ENCODE results near the gene PRR11.
"Not testable (repeated sequence)": the region's sequence is repeated elsewhere in the genome, so short reads cannot be mapped to it uniquely, and the experiment has no call there.

The PRR11 gene

DNA sequence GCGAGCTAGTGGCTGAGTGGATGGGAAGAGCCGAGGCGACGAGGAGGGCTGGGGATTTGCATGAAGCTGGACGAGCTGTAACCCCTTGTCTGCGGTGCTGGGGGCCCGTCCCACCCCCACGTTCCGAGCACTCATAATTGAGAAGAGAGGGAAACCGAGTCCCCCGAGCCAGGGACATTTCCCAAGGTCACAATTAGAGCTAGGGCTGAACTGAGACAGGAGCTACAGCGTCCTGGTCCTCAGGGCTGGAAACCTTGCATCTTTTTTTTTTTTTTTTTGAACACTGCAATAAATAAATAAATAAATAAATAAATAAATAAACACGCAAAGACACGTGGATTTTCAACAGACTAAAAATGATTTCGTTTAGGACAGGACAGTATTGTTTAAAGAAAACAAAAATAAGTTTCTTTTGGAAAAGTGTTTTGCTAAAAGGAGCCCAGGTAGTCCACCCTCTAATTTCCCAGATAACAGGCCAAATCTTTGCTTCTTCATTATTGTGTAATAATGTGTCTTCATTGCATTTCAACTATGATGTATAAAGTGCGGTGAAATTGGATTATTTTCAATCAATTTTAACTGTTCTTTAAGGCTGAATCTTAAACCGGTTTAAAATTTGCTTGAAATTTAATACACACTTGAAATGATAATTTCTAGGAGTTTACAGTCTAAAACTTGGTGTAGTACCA is 65.8 kb downstream of the PRR11 start:
- Histone ChIP-seq H3K9ac (ENCODE audit: low read length) (peak overlapping the region; percentile 86), H3K4me2 (ENCODE audit: low read depth, low read length, poor library complexity, severe bottlenecking) (peak overlapping the region; percentile 90), H3K79me2 (ENCODE audit: insufficient read depth, low read length) (no peaks in the 10 kb centered on the region), H3F3A (ENCODE audit: insufficient read depth) (no peaks in the 10 kb centered on the region; the same call in 1 of the 2 replicates), H3K36me3 (ENCODE audit: low read length) (no peaks in the 10 kb centered on the region), H4K20me1 (ENCODE audit: low read depth, low read length) (no peaks in the 10 kb centered on the region), H3K9me3 (ENCODE audit: insufficient read depth, low read length) (no peaks in the 10 kb centered on the region), H3K9me2 (replicated peaks; ENCODE audit: insufficient read depth, low read length) (no peaks in the 10 kb centered on the region), H2AFZ (ENCODE audit: low read depth, low read length, severe bottlenecking) (peak overlapping the region; percentile 100), H3K27ac (ENCODE audit: low read depth, low read length) (no peak overlapping the region), H3K27me3 (ENCODE audit: low read length) (no peaks in the 10 kb centered on the region), H3K4me3 (ENCODE audit: insufficient read depth, low read length, poor library complexity, severe bottlenecking) (peak overlapping the region; percentile 93)
- no peak for TF ChIP-seq EZH2phosphoT487 (conservative IDR thresholded peaks at IDR 0.05; ENCODE audit: low read length)
- TF ChIP-seq, protein P1, sequence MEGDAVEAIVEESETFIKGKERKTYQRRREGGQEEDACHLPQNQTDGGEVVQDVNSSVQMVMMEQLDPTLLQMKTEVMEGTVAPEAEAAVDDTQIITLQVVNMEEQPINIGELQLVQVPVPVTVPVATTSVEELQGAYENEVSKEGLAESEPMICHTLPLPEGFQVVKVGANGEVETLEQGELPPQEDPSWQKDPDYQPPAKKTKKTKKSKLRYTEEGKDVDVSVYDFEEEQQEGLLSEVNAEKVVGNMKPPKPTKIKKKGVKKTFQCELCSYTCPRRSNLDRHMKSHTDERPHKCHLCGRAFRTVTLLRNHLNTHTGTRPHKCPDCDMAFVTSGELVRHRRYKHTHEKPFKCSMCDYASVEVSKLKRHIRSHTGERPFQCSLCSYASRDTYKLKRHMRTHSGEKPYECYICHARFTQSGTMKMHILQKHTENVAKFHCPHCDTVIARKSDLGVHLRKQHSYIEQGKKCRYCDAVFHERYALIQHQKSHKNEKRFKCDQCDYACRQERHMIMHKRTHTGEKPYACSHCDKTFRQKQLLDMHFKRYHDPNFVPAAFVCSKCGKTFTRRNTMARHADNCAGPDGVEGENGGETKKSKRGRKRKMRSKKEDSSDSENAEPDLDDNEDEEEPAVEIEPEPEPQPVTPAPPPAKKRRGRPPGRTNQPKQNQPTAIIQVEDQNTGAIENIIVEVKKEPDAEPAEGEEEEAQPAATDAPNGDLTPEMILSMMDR (IDR thresholded peaks at IDR 0.05; ENCODE audit: insufficient read depth, low read length, poor library complexity, severe bottlenecking), result no peak

DNA sequence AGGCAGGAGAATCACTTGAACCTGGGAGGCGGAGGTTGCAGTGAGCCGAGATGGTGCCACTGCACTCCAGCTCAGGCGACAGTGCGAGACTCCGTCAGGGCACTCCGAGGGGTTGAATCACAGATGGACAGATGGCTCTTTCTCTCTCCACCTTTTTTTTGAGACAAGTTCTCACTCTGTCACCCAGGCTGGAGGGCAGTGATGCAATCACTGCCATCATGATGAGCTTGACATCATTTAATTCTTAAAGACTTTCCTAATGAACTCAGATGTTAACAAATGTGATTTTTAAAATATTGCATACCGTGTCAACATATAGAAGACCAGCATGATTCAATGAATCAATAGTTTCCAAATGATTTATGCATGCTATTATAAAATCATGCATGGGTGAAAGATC is 68.3 kb downstream of the PRR11 start:
- Histone ChIP-seq H2AFZ (ENCODE audit: low read depth, low read length, severe bottlenecking) (no peak overlapping the region), H3K9ac (ENCODE audit: low read length) (no peak overlapping the region), H3K27me3 (ENCODE audit: low read length) (no peaks in the 10 kb centered on the region), H3K9me3 (ENCODE audit: insufficient read depth, low read length) (no peaks in the 10 kb centered on the region), H3K36me3 (ENCODE audit: low read length) (no peaks in the 10 kb centered on the region), H3K4me2 (ENCODE audit: low read depth, low read length, poor library complexity, severe bottlenecking) (no peak overlapping the region), H3K9me2 (replicated peaks; ENCODE audit: insufficient read depth, low read length) (no peaks in the 10 kb centered on the region), H3K27ac (ENCODE audit: low read depth, low read length) (no peak overlapping the region), H4K20me1 (ENCODE audit: low read depth, low read length) (no peaks in the 10 kb centered on the region), H3F3A (ENCODE audit: insufficient read depth) (no peaks in the 10 kb centered on the region; the same call in 1 of the 2 replicates), H3K4me3 (ENCODE audit: insufficient read depth, low read length, poor library complexity, severe bottlenecking) (no peak overlapping the region), H3K79me2 (ENCODE audit: insufficient read depth, low read length) (no peaks in the 10 kb centered on the region)
- TF ChIP-seq, protein P1 (IDR thresholded peaks at IDR 0.05; ENCODE audit: insufficient read depth, low read length, poor library complexity, severe bottlenecking), result no peak
- TF ChIP-seq EZH2phosphoT487 (conservative IDR thresholded peaks at IDR 0.05; ENCODE audit: low read length), result no peak

DNA sequence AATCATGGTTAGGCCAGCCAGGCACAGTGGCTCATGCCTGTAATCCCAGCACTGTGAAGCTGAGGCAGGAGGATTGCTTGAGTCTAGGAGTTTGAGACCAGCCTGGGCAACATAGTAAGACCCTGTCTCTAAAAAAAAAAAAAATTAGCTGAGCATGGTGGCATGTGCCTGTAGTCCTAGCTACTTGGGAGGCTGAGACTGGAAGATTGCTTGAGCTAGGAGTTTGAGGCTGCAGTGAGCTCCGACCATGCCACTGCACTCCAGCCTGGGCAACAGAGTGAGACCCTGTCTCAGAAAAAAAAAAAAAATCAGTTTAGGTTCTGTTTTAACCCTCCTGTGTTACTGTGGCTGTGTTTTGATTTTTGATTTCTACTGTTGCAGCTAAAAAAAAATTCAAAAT is 73.0 kb downstream of the PRR11 start:
- not testable (repeated sequence) for H3K36me3 ChIP-seq (ENCODE audit: low read length); H4K20me1 ChIP-seq (ENCODE audit: low read depth, low read length); H2AFZ ChIP-seq (ENCODE audit: low read depth, low read length, severe bottlenecking); H3K9ac ChIP-seq (ENCODE audit: low read length); H3F3A ChIP-seq (ENCODE audit: insufficient read depth); H3K9me2 ChIP-seq (replicated peaks; ENCODE audit: insufficient read depth, low read length); H3K4me2 ChIP-seq (ENCODE audit: low read depth, low read length, poor library complexity, severe bottlenecking); H3K27ac ChIP-seq (ENCODE audit: low read depth, low read length); H3K79me2 ChIP-seq (ENCODE audit: insufficient read depth, low read length); H3K4me3 ChIP-seq (ENCODE audit: insufficient read depth, low read length, poor library complexity, severe bottlenecking); H3K27me3 ChIP-seq (ENCODE audit: low read length); H3K9me3 ChIP-seq (ENCODE audit: insufficient read depth, low read length)

- no peak overlapping the region for H3K4me2 ChIP-seq (ENCODE audit: low read depth, low read length, poor library complexity, severe bottlenecking)
- no peaks in the 10 kb centered on the region for H4K20me1 ChIP-seq (ENCODE audit: low read depth, low read length)
- no peaks in the 10 kb centered on the region for H3K9me2 ChIP-seq (replicated peaks; ENCODE audit: insufficient read depth, low read length)
- no peak overlapping the region for H3K4me3 ChIP-seq (ENCODE audit: insufficient read depth, low read length, poor library complexity, severe bottlenecking)
- no peak overlapping the region for H3K27ac ChIP-seq (ENCODE audit: low read depth, low read length)
- no peaks in the 10 kb centered on the region for H3K36me3 ChIP-seq (ENCODE audit: low read length)
- H3K79me2 ChIP-seq (ENCODE audit: insufficient read depth, low read length), result no peaks in the 10 kb centered on the region
- 0 out of 2 replicates have a peak, but pooled peaks cover 4% of the 10 kb centered on the region for H3F3A ChIP-seq (ENCODE audit: insufficient read depth)
- no peaks in the 10 kb centered on the region for H3K27me3 ChIP-seq (ENCODE audit: low read length)
- H3K9ac ChIP-seq (ENCODE audit: low read length), result no peak overlapping the region
- no peaks in the 10 kb centered on the region for H3K9me3 ChIP-seq (ENCODE audit: insufficient read depth, low read length)
- TF ChIP-seq, protein P1 (IDR thresholded peaks at IDR 0.05; ENCODE audit: insufficient read depth, low read length, poor library complexity, severe bottlenecking), result no peak
- TF ChIP-seq EZH2phosphoT487 (conservative IDR thresholded peaks at IDR 0.05; ENCODE audit: low read length), result no peak
- H2AFZ ChIP-seq (ENCODE audit: low read depth, low read length, severe bottlenecking), result no peak overlapping the region
Observed at GRCh38 chr17:59230764-59231163, 75.2 kb downstream of the PRR11 start.
